GM18867 (cell line): ENCODE results near the gene TMEM259.

ENCODE experiments used
- ATAC-seq: cut with Tn5 transposase; IDR thresholded peaks from one replicate; pipeline ENCODE4 v1.9.1; 2021; ENCODE audit warnings: mild to moderate bottlenecking, moderate library complexity; ENCODE audit not compliant: unreplicated experiment

The TMEM259 gene

DNA sequence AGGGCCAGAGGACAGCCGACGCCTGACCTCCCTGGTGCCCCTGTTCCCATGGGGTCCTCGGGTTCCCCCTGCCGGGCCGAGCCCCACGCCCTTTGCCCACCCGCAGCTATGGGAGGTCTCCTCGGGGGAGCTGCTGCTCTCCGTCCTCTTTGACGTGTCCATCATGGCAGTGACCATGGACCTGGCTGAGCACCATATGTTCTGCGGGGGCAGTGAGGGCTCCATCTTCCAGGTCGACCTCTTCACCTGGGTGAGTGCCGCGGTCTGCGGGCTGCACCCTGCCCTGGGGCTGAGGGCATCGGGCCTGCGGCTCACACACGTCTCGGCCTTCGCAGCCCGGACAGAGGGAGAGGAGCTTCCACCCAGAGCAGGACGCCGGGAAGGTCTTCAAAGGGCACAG, 30.2 kb downstream of the TMEM259 start:
- ATAC-seq = no peak

DNA sequence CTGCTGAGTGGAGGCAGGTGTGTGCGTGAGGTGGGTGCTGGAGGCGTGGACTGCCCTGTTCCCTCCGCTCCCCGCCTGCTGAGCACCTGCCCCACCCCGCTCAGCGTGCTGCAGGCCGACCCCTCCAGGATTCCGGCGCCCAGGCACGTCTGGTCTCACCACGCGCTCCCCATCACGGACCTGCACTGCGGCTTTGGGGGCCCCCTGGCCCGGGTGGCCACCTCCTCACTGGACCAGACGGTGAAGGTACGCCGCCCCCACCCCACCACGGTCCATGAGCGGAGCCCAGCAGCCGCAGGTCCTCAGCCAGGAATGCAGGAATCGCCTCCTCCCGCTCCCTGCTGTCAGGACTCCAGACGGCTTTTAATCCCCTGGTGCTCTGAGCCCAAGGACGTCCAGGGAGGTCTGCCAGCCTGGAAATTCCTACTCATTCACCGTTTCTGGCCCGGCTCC, 30.8 kb downstream of the TMEM259 start:
- ATAC-seq = no peak

DNA sequence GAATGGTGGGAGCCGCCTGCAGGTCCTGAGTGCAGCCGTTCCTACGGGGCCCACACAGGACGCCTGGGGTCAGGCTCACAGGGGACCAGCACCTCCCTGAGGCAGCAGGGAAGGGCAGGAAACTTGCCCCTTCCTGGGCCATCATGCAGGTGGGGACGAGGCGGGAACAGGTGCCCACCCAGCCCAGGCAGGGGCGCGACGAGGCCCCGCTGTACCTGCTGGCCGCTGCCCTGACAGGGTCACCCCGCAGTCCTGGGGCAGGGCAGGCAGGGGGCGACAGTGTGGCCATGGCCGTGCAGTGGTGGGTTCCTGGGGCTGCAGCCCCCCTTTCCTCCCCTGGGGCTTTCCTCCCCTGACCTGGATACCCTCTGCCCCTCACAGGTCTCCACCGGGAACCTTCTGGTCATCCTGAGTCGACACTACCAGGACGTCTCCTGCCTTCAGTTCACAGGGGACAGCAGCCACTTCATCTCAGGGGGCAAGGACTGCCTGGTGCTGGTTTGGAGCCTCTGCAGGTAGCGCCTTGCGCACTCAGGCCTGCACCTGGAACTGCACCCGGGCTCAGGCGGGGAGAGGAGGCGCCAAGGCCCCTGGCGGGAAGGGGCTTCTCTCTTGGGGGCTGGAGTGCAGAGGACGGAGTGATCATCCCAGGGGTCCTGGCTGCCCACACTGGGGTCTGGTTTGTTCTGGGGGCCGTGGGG, 31.4 kb downstream of the TMEM259 start:
- no peak for ATAC-seq

DNA sequence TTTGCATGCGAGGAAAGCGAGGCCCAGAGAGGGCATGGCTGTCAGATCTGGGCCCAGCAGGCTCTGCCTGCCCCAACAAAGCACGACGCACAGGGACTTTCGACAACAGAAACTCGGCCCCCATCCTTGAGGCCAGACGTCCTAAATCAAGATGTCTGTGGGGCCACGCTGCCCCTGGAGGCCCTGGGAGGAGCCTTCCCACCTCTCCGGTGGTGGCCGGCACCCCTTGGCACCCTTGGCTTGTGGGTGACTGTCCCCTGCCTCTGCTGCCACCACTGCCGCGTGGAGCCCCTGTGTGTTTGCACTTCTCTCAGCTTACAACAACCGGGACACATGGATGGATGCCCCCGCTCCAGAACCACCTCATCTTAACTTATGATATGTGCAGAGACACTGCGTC, 32.4 kb downstream of the TMEM259 start:
- ATAC-seq = no peak

DNA sequence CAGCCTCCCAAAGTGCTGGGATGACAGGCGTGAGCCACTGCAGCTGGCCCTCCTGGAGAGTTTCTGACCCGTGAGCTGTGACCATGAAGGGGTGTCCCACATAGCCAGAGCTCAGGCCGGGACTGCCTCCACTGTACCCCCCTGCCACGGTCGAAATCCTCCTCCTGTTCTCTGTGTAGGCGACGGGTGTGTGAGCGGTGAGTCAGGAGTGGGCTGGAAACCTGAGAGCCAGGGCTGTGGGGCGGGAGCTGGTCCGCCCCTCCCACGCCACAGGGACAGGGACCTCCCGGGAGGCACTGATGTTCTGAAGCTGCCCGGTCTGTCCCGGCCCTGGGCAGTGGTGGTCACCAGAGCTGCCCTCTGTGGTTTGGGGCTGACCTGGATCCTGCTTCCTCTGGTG, 32.8 kb downstream of the TMEM259 start:
- ATAC-seq = no peak

DNA sequence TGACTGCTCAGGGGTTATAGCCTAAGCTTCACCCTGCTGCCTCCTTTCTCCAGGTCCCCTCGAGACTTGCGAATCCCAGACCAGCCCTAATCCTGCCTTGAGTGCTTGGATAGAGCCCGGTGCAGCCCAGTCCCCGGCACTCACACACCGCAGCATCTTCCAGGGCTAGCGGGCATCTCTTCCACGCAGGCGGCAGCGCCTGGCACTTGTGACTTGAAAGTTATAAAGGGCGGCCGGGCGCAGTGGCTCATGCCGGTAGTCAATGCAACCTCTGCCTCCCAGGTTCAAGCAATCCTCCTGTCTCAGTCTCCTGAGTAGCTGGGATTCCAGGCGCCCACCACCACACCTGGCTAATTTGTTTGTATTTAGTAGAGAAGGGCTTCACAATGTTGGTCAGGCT, 34.8 kb downstream of the TMEM259 start:
- ATAC-seq = no peak

DNA sequence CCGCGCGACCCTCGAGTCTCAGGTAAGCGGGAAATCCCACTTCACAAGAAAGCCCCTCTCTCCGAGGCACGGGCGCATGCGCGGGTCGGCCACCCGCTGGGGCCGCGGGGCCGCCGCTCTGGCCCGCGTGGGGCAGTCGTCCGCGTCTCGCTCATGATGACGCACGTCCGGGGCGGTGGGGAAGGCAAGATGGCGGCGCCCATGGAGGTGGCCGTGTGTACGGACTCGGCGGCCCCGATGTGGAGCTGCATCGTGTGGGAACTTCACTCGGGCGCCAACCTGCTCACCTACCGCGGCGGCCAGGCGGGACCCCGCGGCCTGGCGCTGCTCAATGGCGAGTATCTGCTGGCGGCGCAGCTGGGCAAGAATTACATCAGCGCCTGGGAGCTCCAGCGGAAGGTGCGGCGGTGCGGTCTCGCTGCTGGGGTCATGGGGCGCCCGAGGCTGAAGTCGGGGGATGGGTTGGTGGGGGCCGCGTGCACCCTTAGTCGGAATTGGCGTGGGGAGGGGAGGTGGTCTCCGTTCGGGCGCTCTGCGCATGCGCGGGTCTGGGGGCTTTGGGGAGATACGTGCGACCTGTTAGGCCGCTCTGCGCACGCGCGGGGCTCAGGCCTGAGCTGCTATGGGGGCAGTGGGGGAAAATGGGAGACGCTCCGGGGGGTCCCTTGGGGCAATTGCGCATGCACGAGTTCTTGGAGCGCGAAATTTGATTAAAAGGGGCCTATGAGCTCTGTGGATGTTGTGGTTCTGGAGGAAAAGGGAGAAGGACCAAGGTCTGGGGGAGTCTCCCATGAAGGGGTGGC, 36.6 kb downstream of the TMEM259 start, which contains the start of gene WDR18:
Gene WDR18, plus strand, starts transcription at position 181 of the 803 bp plus-strand sequence. Its CDS starts 9 bp downstream, at position 190.
- ATAC-seq = peak; percentile 79

DNA sequence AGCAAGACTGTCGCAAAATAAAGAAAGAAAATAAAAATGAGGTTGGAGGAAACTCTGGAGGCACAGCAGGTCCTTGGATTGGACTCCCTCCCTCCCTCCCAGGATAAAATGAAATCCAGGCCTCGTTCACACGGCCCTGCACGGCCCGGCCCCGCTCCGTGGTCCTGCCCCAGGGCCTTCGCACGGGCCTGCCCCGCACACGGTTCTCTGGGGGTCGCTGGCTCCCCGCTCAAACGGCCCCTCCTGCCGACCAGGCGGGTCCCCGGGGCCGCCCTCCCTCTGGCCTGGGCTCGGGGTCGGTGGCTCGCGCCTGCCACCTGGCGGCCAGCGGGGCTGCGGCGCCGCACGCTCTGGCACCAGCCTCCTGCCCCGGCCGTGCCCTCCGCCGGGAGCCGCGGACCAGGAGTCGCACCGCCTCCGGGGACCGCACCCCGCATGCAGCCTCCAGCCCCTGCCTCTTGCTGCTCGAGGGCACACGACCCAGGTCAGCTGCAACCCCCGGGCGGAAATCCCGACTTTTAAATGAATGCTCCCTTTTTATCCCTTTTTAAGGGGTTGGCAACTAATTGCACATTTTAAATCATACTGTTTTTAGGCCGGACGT, 38.3 kb downstream of the TMEM259 start:
- no peak for ATAC-seq

DNA sequence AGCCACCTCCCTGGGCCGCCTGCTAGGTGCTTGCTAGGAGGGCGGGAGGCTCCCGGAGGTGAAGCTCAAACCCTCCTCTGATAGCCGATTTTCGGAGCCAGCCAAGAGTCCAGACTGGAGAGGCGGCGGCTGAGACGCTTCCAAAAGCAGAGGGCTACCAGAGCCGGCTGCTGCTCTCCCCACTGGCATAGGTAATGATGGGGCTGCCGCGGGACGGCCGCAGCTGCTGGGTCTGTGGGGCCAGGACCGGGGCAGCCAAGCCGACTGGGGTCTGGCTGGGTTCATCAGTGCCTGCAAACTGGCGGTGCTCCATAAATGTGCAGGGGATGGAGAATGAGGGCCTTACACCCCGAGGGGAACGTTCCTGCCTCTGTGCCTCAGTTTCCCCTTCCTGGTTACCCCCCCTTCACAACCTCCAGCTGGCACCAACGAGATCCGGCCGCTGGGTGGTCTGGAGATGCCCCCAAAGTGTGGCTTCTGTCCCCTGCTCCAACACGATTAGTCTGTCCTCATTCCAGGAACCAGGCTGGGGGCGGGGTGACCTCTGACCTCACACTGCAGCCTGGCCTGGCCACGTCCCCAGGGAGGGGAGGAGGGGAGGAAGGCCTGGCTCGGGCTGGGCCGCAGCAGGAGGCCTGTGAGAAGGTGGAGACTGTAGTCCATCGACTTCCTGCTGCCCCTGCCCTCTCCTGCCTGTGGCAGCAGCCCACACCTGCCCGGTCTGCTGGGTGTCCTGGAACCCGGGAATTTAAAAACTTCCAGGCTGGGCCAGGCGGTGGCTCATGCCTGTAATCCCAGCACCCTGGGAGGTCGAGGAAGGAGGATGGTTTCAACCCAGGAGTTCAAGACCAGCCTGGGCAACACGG, 40.6 kb downstream of the TMEM259 start:
- ATAC-seq = no peak

DNA sequence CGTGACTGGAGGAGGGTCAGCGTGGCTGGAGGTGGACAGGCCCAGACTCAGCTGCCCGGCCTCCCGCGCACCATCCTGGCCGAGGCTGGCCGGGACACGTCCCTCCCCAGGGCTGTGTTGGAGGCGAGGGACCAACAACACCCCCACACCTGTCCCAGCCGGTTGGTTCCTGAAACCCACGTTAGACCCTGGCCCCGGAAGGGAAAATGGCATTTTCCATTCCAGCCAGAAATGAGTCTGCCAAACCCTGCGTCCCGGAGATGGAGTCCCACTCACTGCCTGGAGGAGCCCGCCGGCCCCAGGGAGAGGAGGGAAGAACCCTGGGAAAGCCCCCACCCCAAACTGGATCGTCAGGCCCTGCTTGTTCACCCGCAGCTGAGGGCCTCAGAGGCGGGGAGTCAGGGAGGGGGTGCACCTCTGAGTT, 41.6 kb downstream of the TMEM259 start:
- ATAC-seq = no peak

DNA sequence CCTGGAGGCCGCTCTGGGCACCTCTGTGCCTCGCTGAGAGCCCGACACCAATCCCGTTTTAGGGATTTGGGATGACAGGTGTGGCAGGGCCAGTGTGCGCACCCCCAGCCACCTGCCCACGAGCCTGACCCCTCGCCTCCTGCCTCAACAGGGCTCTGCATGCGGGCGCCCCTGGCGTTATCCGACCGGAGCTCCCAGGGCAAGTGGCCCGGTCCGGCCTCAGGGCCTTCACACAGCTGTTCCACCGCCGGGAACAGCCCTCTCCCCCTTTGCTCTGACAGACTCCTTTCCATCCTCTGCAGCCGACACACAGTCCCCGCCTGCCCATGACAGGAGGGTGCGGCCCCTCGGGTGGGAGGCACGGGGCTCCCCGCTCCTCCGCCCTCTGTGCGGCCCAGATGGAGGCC, 43.9 kb downstream of the TMEM259 start:
- no peak for ATAC-seq

DNA sequence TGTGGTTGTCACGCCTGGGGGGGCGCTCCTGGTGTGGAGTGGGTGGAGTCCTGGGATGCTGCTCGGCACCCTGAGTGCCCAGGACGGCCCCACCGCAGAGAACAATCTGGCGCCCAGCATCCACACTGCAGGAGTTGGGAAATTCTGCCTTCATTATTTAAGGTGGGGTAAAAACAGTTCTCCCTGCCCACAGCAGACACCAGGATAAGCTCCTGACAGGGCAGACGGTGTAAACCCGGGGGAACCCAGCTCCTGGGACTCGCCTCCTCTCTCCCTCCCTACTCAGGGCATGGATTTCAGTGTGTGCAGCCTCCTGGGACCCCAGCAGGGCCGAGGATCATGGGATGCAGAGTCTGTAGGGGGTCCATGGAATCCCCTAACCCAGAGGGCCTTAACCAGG, 44.4 kb downstream of the TMEM259 start:
- no peak for ATAC-seq

DNA sequence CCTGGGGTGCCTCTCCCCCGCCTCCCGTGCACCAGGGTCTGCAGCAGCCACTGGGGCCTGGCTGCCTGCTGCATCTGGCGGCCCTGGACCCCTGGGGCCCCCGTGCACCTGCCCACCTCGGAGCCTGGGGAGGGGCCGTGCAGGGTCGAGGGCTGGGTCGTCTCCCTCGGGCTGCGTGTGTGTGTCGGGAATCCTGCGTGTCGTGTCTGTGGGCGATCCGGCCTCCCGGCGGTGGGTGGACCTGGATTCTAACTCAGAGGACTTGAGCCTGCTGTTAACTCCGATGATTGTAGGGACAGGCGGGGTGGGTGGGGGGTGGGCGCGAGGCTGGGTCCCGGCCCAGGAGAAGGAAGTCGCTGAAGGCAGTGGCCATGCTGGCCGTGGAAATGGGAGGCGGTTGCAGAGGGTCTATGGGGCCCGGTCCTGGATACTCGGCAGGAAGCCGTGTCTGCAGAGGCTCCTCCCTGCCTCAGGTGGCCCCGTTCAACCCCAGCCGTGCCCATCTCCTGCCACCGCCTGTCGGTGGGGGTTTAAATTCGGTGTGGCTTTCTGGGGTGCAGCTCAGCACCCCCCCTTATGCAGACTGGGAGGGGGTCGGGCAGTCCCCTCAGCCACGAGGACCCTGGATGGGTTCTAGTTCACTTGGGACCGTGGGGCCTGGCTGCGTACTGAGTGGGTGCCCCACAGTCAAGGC, 46.2 kb downstream of the TMEM259 start:
- no peak for ATAC-seq

DNA sequence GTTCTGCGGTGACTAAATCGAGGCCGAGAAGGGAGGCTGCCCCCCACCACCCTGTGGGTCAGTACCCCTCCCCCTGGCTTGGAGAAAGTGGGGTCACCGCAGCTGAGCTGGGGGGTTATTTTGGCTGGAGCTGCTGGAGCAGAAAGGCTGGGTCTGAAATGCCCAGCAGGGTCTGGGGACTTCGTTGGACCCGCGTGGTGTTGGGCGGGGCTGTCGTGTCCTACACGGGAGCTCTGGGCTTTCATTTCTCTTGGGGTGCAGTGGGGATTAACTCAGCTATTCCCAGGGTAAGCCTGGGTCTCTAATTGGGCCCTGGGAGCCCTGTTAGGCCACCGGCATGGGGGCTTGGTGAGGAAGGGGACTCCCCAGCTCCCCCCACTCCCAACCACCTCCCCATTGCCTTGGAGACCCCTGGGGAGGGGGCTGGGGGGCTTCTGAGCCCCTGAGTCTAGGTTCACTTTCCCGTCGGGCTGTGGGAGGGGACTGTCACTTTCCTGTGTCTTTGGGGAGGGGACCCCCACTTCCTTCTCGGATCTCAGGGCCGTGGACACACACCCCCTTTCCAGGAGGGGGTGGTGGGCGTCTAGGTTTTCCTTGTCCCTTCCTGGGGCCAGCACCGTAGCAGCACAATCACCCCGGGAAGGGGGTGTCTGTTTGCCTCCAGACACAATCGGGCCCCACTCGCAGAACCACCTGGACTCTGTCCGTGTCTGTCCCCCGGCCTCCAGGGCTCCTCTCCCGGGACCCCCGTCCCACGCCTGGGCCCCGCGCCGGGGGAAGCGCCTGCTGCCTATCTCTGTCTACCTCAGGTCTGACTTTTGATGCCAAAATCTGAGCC, 47.0 kb downstream of the TMEM259 start:
- no peak for ATAC-seq

DNA sequence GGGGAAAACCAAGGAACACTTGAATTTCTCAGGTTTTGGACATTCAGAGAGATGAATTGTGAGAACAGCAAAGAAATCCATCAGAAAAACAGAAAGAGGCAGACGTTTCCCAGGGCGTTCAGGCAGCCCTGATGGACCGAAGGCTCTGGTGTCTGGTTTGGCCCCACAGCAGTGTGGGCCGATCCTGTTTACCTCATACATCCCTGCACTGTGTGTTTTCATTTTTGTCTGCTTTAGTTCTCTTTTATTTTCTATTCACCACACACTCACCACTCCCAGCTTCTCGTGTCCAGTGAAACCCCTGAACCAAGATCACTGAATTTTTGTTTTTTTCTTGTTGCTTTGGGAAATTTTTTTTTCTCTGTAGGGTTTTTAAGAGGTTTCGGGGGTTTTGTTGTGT, 48.6 kb downstream of the TMEM259 start:
- no peak for ATAC-seq

DNA sequence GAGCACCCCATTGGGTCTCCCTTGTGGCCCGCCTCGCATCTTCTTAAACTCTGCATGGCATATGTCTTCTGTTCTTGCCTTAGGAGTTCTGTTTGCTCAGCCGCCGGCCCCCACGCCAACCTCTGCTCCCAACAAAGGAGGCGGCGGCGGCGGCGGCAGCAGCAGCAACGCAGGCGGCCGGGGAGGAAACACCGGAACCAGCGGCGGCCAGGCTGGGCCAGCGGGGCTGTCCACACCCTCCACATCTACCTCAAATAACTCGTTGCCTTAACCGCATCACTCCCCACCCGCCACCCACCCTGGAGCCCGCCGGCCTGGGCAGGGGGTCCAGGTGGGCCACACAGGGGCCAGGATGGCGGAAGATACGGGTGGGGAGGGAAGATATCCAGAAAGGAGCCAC, 49.1 kb downstream of the TMEM259 start:
- ATAC-seq = no peak

DNA sequence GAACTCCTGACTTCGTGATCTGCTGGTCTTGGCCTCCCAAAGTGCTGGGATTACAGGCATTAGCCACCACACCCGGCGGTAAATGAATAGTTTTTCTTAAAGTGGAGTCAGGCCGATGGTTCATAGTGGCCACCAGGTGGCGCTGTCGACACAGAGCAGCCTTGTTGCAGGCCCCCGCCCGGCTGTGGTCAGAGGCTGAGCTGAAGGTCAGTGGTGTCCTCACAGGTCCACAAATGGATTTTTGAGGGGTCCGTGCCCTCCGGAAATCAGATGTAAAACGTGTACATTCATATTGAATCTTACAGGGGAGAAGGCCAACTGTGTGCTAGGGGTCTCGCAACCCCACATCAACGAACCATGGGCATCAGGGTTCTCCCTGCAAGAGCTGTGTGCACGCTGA, 50.2 kb downstream of the TMEM259 start:
- ATAC-seq = no peak

DNA sequence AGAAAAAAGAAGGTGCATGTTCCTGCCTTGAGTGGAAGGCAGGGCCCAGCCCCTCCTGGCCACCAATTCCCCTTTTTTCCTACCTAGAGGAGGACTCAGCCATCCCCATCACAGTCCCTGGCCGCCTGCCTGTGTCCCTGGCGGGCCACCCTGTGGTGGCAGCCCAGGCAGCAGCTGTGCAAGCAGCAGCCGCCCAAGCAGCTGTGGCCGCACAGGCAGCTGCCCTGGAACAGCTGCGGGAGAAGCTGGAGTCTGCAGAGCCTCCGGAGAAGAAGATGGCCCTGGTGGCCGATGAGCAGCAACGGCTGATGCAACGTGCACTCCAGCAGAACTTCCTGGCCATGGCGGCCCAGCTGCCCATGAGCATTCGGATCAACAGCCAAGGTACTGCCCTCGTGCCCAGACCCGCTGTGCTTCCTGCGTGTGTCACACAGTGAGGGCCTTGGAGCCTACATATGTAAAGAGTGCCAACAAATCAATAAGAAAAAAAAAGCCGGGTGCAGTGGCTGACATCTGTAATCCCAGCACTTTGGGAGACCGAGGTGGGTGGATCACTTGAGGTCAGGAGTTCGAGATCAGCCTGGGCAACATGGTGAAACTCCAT, 54.3 kb downstream of the TMEM259 start:
- no peak for ATAC-seq
